GM21360 (cell line): ENCODE measurements around the gene ATP8B1.

ENCODE experiments used
- ATAC-seq: cut with Tn5 transposase; IDR thresholded peaks from one replicate; pipeline ENCODE4 v1.9.1; 2021; ENCODE audit warnings: mild to moderate bottlenecking, moderate library complexity; ENCODE audit not compliant: unreplicated experiment

ATP8B1 gene

DNA sequence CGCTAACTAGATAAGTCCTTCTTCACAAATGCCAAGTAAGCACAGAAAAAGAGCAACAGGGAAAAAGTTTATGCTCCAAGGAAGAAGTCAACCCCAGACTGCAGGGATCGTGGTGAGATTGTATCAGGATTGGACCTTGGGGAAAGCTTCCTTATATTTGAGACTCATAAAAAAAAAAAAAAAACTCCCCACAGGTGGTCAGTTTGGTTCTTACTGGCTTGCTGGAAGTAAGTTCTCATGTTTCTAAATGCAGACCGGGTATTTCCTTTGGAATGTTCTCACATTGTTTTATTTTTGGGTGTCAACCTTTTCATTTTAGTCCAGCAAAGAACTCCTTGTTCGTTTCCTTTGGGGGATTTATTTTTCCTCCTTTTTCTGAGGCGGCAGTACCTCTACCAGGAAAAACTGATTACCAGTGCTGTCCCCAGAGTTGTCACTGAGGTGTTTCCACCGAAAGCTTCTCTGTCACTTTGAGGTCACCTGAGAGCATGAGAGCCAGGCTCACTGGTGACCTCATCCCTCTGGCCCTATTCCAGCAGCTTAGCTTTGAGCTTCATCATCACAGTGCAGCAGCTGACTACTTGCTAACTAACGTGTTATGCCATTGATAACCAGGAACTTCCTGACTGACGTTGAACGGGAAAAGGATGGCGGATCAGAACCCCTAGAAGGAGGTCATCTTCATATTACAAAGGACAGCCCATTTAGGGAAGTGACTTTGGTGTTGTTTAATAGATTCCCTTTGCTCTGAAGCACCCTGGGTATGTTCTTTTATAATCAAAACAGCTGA, 16.8 kb upstream of the ATP8B1 start:
- no peak for ATAC-seq

DNA sequence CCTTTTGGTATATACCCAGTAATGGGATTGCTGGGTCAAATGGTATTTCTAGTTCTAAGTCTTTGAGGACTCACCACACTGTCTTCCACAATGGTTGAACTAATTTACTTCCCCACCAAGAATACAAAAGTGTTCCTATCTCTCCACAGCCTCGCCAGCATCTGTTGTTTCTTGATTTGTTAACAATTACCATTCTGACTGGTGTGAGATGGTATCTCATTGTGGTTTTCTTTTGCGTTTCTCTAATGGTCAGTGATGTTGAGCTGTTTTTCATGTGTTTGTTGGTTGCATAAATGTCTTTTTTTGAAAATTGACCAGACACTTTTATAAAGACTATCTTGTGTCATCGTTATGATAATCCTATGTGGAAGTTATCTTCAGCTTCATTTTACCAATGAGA, 16.0 kb upstream of the ATP8B1 start:
- no peak for ATAC-seq

DNA sequence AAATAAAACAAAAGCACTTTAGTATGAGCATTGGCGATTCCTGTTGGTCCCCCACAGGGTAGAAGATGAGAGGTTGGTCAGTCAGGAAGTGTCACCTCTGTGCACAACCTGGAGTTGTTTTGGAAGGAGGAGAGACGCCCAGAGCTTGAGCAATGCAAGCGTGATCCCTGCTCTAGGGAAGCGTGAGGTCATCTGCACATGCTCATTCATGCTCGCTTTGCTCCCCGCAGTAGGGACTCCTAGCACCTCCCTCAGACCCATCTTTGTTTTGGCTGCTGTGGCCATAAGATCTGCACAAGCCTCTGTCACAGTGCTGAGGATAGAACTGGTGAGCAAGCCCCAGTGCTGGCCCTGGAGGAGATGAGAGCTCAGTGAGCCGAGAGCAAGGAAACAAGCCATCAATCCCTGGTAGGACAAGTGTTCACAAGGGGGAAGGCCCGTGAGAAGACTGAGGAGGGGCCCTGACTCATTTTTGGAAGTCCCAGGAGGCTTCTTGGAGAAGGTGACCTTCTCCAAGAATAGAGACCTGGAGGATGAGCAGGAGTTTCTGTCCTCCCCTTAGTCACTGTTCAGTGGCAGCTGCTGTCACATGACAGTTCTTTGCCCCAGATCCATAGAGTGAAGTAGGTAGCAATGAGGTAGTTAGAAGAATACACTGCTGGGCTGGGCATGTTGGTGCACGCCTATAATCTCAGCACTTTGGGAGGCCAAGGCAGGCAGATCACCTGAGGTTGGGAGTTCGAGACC, 13.3 kb upstream of the ATP8B1 start:
- ATAC-seq, result no peak

DNA sequence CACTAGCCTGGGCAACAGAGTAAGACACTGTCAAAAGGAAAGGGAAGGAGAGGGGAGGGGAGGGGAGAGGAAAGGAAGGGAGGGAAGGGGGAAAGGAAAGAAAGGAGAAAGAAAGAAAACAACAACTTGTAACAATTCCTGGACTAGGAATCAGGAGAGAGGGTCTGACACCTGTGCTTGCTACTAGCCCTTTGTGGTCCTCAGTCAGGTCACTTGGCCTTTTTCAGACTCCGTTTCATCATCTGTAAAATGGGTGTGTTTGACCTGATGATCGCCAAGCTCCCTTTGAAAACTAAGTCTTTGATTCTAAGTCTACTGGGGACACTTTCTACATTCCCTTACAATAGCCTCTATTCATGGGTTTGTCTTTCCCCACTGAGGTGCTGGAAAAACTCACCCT, 11.4 kb upstream of the ATP8B1 start:
- ATAC-seq, result no peak

DNA sequence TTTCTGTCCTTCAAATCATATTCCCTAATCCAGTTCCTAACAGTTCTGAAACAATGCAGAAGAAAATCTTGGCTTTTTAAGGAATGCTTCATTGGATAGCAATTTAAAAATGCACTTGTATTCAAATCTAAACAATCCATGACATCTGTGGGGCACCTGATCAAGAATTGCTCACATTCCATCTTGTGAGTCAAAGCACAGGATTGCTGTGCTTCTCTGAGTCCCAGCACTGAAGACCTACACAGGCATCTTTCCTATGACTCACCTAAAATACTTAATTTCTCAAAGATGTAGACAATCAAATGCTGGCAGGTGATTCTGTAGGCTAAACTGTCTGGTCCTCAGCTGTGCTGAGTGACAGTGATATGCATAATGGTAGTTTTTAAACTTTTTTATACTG, 10.1 kb upstream of the ATP8B1 start:
- no peak for ATAC-seq

DNA sequence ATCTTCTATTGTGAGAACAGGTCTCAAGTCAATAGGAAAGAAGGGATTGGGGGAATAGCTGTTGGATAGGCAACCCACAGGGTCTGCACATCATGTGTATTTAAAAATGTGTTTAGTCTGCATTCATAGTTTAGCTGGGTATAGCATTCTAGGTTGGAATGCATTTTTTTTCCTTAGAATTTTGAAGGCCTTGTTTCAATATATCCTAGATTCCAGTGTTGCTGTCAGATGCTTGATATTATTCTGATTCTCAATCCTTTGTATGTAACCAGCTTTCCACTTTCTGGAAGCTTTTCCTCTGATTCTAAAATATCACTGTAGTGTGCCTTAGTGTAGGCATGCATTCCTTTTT, 9.0 kb upstream of the ATP8B1 start:
- ATAC-seq, result no peak

DNA sequence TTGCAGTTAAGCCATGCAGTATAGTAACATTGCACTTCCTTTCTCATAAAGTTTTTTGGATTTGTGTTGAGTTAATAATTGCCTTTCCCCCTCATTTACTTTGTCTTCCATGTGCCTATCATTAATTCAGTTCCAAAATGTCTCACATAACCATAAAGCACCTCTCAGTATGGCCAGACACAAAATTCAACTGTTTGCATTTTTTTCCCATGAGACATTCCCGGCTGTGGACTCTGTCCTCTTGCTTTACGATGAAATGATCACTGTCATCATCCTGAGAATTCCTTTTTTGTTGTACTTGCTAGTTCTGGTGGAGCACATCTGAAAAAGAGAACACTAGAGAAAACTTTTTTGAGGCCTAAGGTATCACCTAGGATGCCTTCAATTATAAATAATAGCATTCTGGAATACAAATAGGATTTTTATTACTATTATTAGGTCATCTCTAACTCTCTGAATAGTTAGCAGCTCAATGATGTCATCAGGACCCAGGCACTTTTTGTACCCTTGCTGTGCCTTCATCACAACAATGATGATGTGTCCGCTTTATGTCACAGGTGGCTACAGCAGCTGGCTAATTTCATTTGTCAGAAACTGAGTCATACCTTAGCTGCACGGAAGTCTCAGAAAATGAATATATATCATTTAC, 8.5 kb upstream of the ATP8B1 start:
- ATAC-seq, result no peak

DNA sequence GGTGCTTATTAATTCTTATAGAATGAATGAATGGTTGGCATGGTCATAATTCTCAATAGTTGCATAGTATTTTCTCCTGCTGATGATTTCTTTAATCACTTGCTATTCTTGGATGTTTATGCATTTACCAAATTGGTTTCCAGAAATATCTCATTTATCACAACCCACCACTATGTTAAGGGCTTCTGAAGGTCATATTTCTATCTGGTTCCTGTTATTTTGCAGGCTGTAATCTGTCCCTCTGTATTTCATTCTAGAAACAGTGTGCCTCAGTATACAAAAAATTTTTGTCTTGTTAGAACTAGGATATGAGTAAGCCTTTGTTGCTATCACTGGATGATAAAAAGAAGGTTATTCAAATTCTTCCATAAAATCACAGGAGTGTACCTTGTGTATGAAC, 6.1 kb upstream of the ATP8B1 start:
- ATAC-seq, result no peak

DNA sequence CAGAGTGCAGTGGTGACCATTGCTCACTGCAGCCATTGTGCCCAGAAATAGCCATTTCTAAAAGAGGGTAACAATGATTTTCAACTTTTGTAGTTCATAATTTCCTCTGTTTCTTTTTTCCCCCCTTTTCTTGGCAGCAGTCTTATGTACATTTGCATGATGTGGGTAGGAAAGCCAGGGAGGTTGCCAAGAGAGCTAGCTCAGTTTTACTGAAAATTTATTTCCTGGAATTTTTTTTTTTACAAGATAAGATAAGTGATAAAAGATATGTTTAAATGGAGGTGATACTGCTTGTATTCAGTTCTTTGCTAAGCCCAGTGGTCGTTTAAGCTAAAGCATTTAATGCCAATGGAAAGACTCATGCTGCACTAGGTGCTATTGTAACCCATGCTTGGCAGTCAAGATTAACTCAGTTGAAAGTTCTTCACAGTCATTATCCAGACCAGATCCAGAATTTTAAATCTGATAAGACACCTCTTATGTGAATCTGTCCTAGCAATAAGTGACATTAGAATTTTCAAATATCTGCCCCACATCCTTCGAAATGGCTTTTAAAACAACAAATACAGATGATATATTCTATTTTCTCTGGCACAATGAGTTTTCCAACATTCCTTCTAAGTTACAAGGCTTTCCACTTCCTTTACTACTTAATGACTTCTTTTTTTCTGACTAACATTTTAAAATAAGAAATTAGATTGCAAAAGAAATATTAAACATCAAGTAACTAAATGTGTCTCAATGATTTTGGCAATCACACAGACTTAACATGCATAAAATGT, 4.4 kb upstream of the ATP8B1 start:
- no peak for ATAC-seq

DNA sequence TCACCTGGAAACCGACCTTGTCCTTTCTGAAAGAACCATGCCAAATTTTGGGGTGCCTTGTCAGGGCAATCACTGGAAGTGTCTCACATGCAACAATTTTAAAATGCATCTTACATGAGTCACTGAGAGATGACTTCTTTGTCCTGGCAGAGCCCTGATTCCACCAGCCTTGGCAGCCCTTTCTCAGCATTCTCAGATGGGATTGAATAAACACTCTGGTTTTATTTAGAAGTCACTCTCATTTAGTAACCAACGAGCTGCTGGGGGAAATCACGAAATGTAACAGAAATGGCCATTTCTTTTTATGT, 3.8 kb upstream of the ATP8B1 start:
- ATAC-seq, result no peak

DNA sequence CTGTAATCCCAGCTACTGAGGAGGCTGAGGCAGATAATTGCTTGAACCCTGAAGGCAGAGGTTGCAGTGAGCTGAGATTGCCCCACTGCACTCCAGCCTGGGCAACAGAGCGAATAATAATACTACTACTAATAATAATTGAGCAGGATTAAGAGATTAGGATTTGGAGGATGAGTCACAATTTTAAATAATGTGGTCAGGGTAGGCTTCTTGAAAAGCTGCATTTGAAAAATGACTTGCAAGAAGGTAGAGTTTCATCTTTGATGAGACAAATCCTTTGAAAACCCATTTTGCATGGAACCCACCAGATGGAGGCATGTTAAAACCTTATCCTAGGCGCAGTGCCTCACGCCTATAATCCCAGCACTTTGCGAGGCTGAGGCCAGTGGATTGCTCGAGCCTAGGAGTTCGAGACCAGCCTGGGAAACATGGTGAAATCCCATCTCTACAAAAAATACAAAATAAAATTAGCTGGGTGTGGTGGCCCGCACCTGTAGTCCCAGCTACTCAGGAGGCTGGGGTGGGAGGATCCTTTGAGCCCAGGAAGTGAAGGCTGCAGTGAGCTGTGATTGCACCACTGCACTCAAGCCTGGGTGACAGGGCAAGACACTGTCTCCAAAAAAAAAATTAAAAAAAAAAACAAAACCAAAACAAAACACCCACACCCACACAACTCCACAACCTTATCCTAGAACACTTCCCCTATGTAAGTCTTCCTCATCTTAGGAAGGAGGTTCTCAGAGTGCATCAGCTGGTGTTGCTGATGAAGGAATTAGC, 3.3 kb upstream of the ATP8B1 start:
- no peak for ATAC-seq

DNA sequence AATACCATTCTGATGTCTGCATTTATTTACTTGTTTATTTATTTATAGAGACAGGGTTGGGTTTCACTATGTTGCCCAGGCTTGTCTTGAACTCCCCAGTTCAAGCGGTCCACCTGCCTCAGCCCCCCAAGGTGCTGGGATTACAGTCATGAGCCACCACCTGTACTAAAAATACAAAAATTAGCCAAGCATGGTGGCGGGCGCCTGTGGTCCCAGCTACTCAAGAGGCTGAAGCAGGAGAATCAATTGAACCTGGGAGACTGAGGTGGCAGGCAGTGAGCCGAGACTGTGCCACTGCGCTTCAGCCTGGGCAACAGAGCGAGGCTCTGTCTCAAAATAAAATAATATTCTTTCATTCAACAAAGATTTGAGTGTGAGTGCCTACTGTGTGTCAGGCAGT, 2.0 kb upstream of the ATP8B1 start:
- ATAC-seq, result no peak

DNA sequence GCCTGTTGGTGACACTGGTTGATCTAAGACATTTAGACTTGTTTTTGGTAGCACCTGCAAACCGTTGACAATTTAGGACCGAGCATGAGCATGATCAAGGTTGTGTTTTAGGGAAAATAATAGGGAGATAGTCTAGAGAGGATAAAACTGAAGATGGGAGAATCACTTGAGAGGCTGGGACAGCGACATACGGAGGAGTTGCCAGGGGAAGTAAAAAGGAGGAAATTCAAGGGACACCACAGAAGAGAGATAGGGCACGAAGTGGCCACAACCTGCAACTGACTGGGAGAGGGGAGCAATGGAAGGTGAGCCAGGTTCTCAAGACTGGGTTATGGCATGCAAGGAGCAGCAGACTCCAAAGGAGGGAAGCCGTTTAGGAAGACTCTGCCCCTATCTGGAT, 1.4 kb upstream of the ATP8B1 start:
- no peak for ATAC-seq

DNA sequence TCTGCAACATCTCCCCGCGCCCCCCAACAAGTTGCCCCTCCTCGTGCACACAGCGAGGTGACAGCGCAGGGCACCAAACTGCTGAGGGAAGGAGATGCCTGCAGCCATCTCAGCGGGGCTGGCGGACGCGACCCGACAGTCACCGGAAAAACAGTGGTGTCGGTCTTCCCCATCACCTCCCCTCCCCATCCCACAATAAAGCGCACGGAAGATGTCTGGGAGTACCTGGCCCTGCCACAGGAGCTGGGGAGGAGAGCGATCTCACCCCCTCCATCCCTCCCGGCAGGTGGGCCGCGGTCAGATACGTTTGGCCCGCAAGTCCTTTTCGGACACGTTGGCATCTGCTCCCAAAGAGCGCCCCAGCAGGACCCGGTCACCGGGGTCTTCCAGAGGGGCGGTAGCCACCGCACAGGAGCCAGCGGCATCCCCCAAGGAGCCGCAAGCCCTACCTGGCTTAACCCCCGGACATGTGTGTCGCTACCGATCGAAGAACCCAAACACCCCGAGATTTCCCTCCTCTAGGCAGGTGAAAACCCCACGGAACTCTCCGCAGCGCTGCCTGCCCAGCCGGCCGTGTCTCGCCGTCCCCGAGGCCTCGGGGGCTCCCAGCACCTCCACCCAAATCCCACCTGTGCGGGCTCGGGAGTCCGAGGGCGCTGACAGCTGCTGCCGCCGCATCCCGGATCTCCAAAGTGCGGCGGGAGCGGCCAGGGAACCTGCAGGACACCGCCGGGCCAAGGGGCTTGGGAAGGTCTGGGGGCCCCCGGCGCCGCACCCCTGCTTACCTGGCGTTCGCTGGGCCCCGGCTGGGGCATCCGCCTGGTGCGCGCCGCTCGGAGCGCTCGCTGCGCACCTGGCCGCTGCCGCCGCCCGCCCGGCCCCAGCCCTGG, 657 bp downstream of the ATP8B1 start:
- no peak for ATAC-seq

DNA sequence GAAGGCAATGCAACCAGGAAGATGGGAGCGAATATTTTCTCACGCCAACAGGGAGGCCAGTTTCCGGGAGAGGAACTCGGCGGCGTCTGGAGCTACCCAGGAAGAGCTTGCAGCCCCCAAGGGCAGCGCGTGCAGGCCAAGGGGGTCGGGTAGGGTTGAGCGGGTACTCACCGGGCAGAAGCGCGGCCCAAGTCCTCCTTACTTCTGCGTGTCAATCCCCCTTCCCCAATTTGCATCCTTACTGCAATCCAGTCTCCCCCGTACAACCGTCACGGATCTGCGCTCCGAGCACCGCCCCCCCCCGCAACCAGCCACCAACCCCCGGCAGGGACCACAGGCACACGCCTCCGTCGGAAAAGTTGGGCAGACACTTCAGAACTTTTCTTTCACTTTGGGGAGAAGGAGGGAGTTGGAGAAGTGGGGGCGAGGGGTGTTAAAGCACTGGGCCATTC, 1.3 kb downstream of the ATP8B1 start:
- ATAC-seq, result no peak

DNA sequence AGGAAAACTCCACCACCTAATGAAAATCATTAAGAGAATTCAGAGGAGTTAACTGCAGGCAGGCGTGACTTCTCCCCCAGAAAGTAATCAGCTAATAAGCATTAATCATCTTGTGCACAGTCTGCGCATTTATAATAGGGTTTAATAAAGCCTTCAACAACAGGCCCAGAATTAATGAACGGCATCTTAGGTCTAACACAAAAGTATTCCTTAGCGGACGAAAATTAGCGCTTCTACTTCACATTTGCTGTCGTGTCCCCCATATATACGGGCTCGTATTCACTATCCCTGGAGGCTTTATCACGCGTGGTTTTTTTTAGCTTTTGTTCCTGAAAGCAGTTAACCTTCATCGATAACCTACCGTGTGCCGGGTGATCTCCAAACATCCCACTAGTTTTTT, 1.8 kb downstream of the ATP8B1 start:
- ATAC-seq, result no peak

DNA sequence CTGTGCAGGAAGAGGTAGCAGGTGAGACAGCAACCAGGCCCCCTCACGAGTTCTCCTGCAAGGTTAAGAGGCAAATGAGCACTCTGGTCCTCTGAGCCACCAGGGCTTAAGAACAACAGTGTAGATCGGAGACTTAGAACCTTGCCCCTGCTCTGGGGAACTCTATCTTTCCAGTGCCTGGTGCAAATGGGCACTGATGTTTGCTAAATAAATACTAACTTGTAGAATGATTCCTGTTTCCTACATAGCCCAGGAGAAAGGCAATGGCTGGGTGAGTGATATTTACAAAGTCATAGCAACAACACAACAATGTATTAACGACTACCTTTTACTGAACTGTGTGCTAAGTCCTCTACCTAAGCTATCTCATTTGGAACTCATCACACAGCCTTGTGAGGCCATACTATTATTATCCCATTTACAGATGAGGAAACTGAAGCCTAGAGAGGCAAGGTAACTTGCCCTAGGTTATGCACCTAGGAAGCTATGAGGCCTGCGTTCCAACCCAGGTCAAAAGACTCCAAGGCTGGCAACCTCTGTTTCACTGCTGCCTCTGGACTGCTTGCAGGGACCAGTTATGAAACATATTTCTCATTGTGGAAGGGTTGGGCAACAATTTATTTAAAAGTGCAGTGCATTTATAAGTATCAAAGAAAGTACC, 4.3 kb downstream of the ATP8B1 start:
- ATAC-seq, result no peak

DNA sequence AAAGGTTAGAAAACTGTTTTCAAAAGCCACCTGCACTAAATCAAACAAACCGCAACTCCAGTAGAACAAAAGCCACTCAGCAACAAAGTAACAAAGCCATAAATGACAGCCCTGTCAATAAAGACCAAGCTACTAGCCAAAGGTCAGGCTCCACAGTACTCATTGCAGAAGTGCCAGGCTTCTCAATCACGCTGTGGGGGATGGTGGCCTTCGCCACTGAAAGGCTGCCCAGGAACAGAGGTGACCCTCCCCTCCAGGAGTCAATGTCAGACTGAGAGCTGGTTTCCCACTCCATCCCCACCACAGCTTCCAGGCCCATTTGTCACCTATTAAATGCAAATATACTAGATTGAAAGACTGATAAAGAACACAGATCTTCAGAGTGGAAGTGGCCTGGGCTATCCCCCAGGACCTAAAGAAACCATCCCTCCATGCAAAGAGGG, 5.9 kb downstream of the ATP8B1 start:
- ATAC-seq, result no peak
